Measurements from ENCODE around the gene OR4E1.
"Not testable (repeated sequence)": the region's sequence is repeated elsewhere in the genome, so short reads cannot be mapped to it uniquely, and the experiment has no call there.

OR4E1 gene

GRCh38 chr14:21652209-21652808 lies 21.3 kb downstream of the OR4E1 start:
- DNase-seq (ENCODE audit: low spot score) = no peak

- DNase-seq (ENCODE audit: low spot score) = no peak
Measured at GRCh38 chr14:21647380-21647779, 26.2 kb downstream of the OR4E1 start.

- DNase-seq (ENCODE audit: low spot score) = no peak
Measured at GRCh38 chr14:21643407-21643806, 30.2 kb downstream of the OR4E1 start.

GRCh38 chr14:21642683-21643082 lies 30.9 kb downstream of the OR4E1 start:
- no peak for DNase-seq (ENCODE audit: low spot score)

- DNase-seq (ENCODE audit: low spot score) = no peak
Measured at GRCh38 chr14:21634840-21635239, 38.8 kb downstream of the OR4E1 start, which contains the start of gene OR10G2. Gene OR10G2 (minus strand): TSS chr14:21634940. CDS start chr14:21634842, 98 bp downstream.

GRCh38 chr14:21631084-21631483 lies 42.5 kb downstream of the OR4E1 start:
- DNase-seq (ENCODE audit: low spot score) = no peak

- not testable (repeated sequence) for DNase-seq (ENCODE audit: low spot score)
Measured at GRCh38 chr14:21630503-21630902, 43.1 kb downstream of the OR4E1 start.

GRCh38 chr14:21626491-21627230 lies 47.0 kb downstream of the OR4E1 start:
- DNase-seq (ENCODE audit: low spot score) = no peak

All from Ammon's horn (tissue), 1 donor.